GM12874 (cell line): ENCODE measurements around the gene SERPINA5.

ENCODE experiments used
- TF ChIP-seq, protein P1 (sequence below): IDR thresholded peaks from 2 replicates; pipeline ENCODE4 v1.5.1; 2011; ENCODE audit warnings: low read depth, mild to moderate bottlenecking, control low read depth, low read length, moderate library complexity; ENCODE audit not compliant: insufficient read depth

The SERPINA5 gene

DNA sequence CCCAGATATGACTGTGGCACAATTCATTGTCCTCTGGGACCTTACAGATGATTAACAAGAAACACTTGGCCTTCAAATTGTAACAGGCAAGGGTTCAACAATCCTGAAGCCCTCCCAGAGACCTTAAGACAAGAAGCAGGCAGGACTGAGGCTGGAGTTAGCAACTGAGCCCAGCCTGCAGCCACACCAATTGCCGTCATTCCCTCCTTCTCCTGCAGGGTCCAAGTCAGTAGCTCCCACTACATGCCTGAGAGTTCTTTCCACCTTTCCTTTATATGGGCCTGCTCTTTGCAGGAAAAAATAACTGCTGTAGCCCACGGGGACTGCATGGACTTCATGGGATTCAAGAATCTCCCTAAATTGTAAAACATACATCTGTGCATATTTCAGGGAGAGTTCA, 22.4 kb upstream of the SERPINA5 start:
- TF ChIP-seq, protein P1, sequence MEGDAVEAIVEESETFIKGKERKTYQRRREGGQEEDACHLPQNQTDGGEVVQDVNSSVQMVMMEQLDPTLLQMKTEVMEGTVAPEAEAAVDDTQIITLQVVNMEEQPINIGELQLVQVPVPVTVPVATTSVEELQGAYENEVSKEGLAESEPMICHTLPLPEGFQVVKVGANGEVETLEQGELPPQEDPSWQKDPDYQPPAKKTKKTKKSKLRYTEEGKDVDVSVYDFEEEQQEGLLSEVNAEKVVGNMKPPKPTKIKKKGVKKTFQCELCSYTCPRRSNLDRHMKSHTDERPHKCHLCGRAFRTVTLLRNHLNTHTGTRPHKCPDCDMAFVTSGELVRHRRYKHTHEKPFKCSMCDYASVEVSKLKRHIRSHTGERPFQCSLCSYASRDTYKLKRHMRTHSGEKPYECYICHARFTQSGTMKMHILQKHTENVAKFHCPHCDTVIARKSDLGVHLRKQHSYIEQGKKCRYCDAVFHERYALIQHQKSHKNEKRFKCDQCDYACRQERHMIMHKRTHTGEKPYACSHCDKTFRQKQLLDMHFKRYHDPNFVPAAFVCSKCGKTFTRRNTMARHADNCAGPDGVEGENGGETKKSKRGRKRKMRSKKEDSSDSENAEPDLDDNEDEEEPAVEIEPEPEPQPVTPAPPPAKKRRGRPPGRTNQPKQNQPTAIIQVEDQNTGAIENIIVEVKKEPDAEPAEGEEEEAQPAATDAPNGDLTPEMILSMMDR: no peak

DNA sequence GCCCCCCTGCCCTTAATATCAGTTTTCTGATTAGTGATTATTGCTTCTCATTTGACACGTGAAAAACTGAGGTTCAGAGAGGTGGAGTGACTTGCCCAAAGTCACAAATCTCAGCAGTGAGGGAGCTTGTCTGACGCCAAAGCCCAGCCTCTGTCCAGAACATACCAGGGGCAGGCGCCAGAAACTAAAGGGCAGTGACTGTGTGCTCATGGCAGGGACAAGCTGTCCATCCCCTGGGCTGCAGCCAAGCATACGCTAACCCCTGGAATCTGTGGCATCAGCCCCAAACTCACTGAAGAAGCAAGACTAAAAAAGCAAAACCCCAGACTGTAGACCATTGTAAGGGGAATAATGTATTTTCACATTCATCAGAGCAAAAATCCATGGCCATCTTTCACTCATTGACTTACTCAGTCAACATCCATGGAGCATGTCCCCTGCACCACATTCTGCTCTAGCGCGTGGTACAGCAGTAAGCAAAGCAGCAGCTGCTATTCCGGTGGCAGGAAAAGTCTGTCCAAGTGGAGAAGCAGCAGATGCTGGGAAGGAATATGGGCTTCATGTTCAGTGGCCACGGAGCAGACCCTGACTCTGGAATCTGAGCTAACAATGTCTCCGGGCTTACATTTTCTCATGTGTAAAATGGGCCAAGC, 21.5 kb upstream of the SERPINA5 start:
- TF ChIP-seq, protein P1: no peak

DNA sequence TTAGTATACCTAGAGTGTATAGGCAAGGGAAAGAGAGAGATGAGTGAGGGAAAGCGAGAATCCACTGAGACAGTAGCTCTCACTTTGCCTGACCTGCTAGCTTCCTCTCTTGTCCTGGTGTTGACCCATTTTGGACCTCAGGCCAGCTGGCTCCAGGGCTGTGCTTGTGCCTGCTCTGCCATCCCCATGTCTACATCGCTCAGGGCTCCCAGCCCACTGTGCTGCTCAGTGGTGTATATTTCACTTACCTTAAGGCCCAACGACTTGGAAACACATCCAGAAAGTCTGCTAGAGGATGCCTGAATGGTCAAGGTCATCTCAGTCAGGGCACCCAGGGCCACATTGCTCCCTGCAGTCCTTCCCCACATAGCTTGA, 20.9 kb upstream of the SERPINA5 start:
- TF ChIP-seq, protein P1: no peak

DNA sequence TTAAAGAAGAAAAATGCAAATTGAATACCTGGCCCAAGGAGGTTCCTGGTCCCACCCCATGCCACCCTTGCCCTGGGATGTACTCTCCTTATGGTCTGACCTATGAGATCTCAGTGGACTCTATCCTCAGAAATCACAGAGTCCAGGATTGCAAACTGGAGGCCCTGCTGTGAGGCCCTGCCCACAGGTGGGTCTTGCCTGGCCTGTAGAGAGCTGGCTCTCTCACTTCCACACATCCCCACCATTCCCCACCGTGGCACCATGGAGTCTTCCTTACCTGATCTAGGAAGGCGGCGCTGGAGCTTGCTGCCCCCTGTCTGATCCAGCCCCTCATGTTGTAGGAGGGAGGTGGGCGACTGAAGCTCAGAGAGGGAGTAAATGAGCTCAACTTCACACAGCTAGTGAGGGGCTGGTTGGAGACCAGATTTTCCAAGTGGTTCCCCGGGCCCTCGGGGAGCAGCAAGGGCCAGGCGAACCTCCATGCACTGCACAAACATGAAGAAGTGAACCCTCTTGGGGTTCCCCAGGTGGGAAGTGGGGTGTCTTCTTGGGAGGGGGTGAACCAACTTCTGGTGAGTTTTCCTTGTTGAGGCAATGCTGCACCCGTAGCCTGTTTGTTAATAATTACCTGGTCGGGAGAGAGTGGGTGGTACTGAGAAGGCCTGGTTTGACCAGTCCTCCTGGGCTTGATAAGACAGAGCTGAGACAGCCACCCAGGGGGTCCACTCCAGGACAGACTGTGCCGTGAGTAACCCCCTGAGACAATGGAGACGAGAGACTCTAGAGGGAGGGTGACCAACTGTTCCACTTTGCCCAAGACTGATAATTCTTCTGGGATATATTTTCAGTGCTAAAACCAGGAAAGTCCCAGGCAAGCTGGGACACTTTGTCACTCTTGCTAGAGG, 20.2 kb upstream of the SERPINA5 start, which contains the start of gene SERPINA4:
SERPINA4 (plus strand) TSS at position 692 of the 905 bp plus-strand sequence. CDS start 2,041 bp downstream, outside the sequence.
- TF ChIP-seq, protein P1: no peak

DNA sequence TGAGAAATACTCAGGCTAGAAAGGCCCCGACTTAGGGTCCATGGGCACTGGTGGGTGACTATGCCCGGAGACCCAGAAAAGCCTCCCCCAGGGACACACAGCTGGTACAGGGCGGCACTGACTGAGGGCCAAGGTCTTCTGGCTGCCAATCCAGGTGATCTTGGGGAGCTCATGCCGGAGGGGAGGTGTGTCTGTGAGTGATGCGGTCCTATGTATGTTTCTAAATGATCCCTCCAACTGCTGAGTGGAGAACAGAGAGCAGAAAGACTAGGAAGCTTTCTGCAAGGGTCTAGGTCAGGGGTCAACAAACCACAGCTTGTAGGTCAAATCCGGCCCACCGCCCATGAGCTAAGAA, 19.6 kb upstream of the SERPINA5 start:
- TF ChIP-seq, protein P1: no peak

DNA sequence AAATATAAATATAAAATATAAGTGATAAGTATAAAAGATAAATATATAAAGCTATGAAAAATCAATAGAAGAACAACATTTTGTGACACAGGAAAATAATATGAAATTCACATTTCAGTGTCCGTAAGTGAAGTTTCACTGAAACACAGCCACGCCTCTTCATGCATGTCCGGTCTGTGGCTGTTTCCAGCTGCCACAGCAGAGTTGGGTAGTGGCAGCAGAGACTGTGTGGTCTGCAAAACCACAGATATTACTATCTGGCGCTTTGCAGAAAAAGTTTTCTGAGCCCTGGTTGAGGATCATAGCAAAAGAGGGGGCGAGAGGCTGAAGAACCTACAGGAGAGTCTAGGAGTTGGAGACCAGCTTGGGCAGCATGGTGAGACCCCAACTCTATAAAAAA, 19.2 kb upstream of the SERPINA5 start:
- TF ChIP-seq, protein P1: no peak
